HG02678 (cell line): Measurements from ENCODE around the gene GPR39.

Source experiments
- ATAC-seq: cut with Tn5 transposase; IDR thresholded peaks from one replicate; pipeline ENCODE4 v1.9.1; 2021; ENCODE audit warnings: mild to moderate bottlenecking, moderate library complexity; ENCODE audit not compliant: unreplicated experiment

GPR39 gene

GRCh38 chr2:132559921-132560320 is 143.3 kb downstream of the GPR39 start:
- no peak for ATAC-seq

GRCh38 chr2:132560562-132560961 is 144.0 kb downstream of the GPR39 start:
- ATAC-seq, result no peak

GRCh38 chr2:132562245-132562644 is 145.6 kb downstream of the GPR39 start:
- no peak for ATAC-seq

- ATAC-seq, result no peak
These were observed 147.5 kb downstream of the GPR39 start for GRCh38 chr2:132564065-132564464.

GRCh38 chr2:132566379-132566778 is 149.8 kb downstream of the GPR39 start:
- ATAC-seq, result no peak

- no peak for ATAC-seq
These were observed 151.1 kb downstream of the GPR39 start for GRCh38 chr2:132567682-132568081.

GRCh38 chr2:132568656-132569055 is 152.1 kb downstream of the GPR39 start:
- ATAC-seq, result no peak

- no peak for ATAC-seq
These were observed 156.9 kb downstream of the GPR39 start for GRCh38 chr2:132573444-132574007.

- ATAC-seq, result no peak
These were observed 161.1 kb downstream of the GPR39 start for GRCh38 chr2:132577686-132578085.

- ATAC-seq, result no peak
These were observed 165.0 kb downstream of the GPR39 start for GRCh38 chr2:132581591-132581990.

- ATAC-seq, result no peak
These were observed 165.6 kb downstream of the GPR39 start for GRCh38 chr2:132581991-132582738.

- ATAC-seq, result no peak
These were observed 167.2 kb downstream of the GPR39 start for GRCh38 chr2:132583666-132584360.

GRCh38 chr2:132584976-132585817 is 168.6 kb downstream of the GPR39 start:
- no peak for ATAC-seq

GRCh38 chr2:132586101-132586511 is 169.5 kb downstream of the GPR39 start:
- ATAC-seq, result no peak

- ATAC-seq, result no peak
These were observed 170.2 kb downstream of the GPR39 start for GRCh38 chr2:132586835-132587234.

GRCh38 chr2:132588576-132588975 is 172.0 kb downstream of the GPR39 start:
- no peak for ATAC-seq

- ATAC-seq, result no peak
These were observed 172.7 kb downstream of the GPR39 start for GRCh38 chr2:132589111-132589830.

GRCh38 chr2:132589966-132590365 is 173.4 kb downstream of the GPR39 start:
- ATAC-seq, result no peak

- no peak for ATAC-seq
These were observed 176.6 kb downstream of the GPR39 start for GRCh38 chr2:132593171-132593570.

- ATAC-seq, result no peak
These were observed 178.6 kb downstream of the GPR39 start for GRCh38 chr2:132595186-132595585.

GRCh38 chr2:132595693-132596092 is 179.1 kb downstream of the GPR39 start:
- no peak for ATAC-seq
